Ascending aorta (tissue), 2 donors: Measurements from ENCODE around the gene SRSF4. TPM values are rescaled to one million over a fixed set of nuclear protein-coding genes. Genes with fewer than 3 reads are reported as not detected.
A peak's percentile ranks its signal among the peaks of the same experiment; 100 is the strongest.

ENCODE experiments used
- DNase-seq, 2 donors: peaks; one replicate each; pipeline ENCODE4 v3.0.0-alpha.2; 2019; ENCODE audit warnings: low spot score in 2 of 2
- H3K27ac ChIP-seq, 2 donors: fragments of 200-600 bp; sonication (generic); one replicate each; pipeline ENCODE4 v1.5.1; 2016 to 2017; ENCODE audit warnings: mild to moderate bottlenecking in 1 of 2
- H3K27me3 ChIP-seq: fragments of 200-600 bp; sonication (generic); one replicate; pipeline ENCODE4 v1.5.1; 2017
- H3K36me3 ChIP-seq, 2 donors: fragments of 200-600 bp; sonication (generic); one replicate each; pipeline ENCODE4 v1.5.1; 2016
- H3K4me1 ChIP-seq, 2 donors: fragments of 200-600 bp; sonication (generic); one replicate each; pipeline ENCODE4 v1.5.1; 2016 to 2017; ENCODE audit warnings: mild to moderate bottlenecking in 1 of 2
- H3K4me3 ChIP-seq, 2 donors: fragments of 200-600 bp; sonication (generic); one replicate each; pipeline ENCODE4 v1.5.1; 2016 to 2017; ENCODE audit warnings: mild to moderate bottlenecking in 1 of 2
- H3K9me3 ChIP-seq, 2 donors: fragments of 200-600 bp; sonication (generic); one replicate each; pipeline ENCODE4 v1.5.1; 2016
- intact Hi-C: fragments of 100-400 bp; cut with DNase I; formaldehyde crosslinking; loops from one replicate; pipeline ENCODE4 v1.15.1; 2023
- total RNA-seq: library from RNA; depleted of rRNA; stranded (reverse); fragments of >200 nt; gene quantifications from one replicate; pipeline ENCODE4 v1.1.0, GENCODE V29; 2016
- TF ChIP-seq, protein P1 (sequence below), 3 experiments: fragments of 200-600 bp in 2 of 3; fragments of 450-650 bp in 1 of 3; sonication (generic) in 2 of 3; IDR thresholded peaks; one replicate each; pipeline ENCODE4 v1.5.1; 2016 to 2019; ENCODE audit warnings: antibody characterized with exemption in 3 of 3, mild to moderate bottlenecking in 1 of 3, moderate library complexity in 1 of 3

SRSF4 gene
- total RNA-seq, 1 donor from 2014 or later = 49.1 TPM

DNA sequence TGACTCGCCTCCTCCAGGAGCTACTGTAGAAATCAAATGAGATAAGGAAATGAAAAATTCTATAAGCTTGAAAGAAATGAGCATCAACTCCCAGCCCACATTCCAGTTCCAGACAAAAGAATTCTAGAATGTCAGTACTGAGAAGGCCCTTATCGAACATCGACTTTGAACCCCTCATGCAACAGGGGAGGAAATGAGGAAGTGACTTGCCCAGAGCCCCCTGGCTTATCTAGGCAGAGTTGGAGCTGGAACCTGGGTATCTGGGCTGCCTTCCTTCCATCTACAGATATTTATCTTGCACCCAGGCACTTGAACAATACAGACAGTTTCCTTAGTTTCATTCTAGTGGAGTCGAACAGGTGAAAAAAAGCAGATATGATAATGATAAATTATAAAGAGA is 26.7 kb upstream of the SRSF4 start:
- TF ChIP-seq, protein P1, sequence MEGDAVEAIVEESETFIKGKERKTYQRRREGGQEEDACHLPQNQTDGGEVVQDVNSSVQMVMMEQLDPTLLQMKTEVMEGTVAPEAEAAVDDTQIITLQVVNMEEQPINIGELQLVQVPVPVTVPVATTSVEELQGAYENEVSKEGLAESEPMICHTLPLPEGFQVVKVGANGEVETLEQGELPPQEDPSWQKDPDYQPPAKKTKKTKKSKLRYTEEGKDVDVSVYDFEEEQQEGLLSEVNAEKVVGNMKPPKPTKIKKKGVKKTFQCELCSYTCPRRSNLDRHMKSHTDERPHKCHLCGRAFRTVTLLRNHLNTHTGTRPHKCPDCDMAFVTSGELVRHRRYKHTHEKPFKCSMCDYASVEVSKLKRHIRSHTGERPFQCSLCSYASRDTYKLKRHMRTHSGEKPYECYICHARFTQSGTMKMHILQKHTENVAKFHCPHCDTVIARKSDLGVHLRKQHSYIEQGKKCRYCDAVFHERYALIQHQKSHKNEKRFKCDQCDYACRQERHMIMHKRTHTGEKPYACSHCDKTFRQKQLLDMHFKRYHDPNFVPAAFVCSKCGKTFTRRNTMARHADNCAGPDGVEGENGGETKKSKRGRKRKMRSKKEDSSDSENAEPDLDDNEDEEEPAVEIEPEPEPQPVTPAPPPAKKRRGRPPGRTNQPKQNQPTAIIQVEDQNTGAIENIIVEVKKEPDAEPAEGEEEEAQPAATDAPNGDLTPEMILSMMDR (IDR thresholded peaks at IDR 0.05) = no peak
- no peaks in the 10 kb centered on the region for H3K9me3 ChIP-seq
- no peaks in the 10 kb centered on the region for H3K4me1 ChIP-seq
- no peaks in the 10 kb centered on the region for H3K27me3 ChIP-seq
- H3K4me3 ChIP-seq = no peak overlapping the region
- intact Hi-C loops = no loop called here
- no peak overlapping the region for H3K27ac ChIP-seq
- no peak for DNase-seq
- peaks cover 12 to 48% of the 10 kb centered on the region in 2 donors for H3K36me3 ChIP-seq

DNA sequence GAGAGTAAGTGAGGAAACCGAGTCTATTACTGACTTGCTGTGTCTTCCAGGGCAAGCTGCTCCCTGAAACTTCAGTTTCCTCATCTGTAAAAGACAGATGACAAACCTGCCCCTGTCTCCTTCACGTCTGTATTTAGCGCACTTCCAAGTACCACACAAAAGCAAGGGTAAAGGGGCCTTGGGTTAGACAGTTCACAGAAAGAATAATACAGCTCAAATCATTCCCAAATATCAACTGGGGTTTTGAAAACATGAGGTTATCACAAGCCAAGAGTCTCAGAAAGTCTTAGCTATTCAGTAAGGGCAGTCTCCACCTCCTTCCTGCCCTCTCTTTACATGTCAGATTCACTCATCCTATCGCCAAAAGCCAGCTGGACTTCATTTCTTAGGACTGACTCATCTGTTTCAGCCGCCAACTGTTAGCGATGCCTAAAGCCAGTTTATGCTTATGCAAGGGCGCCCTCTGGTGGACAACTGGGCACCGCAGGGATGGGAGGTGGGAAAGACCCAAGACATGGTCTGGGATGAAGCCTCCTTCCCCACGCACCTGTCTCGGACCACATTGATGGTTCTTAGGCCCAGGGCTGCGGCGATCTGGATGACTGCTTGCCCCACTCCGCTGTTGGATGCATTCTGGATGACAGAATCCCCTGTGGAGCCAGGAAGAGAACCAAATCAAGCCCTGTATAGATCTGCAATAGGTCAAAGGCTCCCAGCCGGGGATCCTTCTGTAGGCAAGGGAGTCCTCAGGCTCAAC is 21.1 kb upstream of the SRSF4 start:
- peak overlapping the region; percentile 90 to 91 for H3K27ac ChIP-seq
- H3K36me3 ChIP-seq = peaks cover 8 to 50% of the 10 kb centered on the region in 2 donors
- peak; percentile 81 to 98 for DNase-seq
- no peaks in the 10 kb centered on the region for H3K9me3 ChIP-seq
- H3K4me1 ChIP-seq = peaks cover 0 to 7% of the 10 kb centered on the region in 2 donors
- no peaks in the 10 kb centered on the region for H3K27me3 ChIP-seq
- TF ChIP-seq, protein P1 (IDR thresholded peaks at IDR 0.05) = peak; percentile 86 to 94 (median 89)
- H3K4me3 ChIP-seq = no peak overlapping the region
- intact Hi-C loops = loop anchor here (1.0 to 5.0 kb wide), 6 partner anchors 20 to 418 kb away; no protein-coding TSS in a partner anchor

DNA sequence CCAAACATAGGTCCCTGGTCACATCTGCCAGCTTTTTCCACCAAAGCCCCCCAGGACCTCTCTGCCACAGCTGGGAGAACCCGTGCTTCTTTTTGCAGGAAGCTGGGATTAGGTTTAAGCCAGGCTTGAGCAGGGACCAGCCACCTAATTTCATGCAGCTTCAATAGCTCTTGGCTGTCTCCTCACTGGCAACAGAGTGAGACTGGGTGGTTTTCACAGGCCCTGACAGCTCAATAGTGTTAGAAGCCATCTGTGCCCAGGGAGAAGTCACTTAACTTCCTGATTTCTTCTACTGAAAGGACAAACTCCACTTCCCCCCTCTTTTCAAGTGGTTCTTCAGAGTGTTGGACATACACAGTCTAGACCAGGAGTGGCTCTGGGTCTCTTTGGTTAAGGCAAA is 20.4 kb upstream of the SRSF4 start:
- Histone ChIP-seq H3K36me3 (peaks cover 8 to 50% of the 10 kb centered on the region in 2 donors), H3K4me1 (peaks cover 0 to 7% of the 10 kb centered on the region in 2 donors), H3K27ac (peak overlapping the region; percentile 90 to 91), H3K4me3 (no peak overlapping the region), H3K27me3 (no peaks in the 10 kb centered on the region), H3K9me3 (no peaks in the 10 kb centered on the region)
- TF ChIP-seq, protein P1 (IDR thresholded peaks at IDR 0.05) = no peak
- intact Hi-C loops = loop anchor here (1.0 to 5.0 kb wide), 6 partner anchors 20 to 417 kb away; no protein-coding TSS in a partner anchor
- DNase-seq = no peak

DNA sequence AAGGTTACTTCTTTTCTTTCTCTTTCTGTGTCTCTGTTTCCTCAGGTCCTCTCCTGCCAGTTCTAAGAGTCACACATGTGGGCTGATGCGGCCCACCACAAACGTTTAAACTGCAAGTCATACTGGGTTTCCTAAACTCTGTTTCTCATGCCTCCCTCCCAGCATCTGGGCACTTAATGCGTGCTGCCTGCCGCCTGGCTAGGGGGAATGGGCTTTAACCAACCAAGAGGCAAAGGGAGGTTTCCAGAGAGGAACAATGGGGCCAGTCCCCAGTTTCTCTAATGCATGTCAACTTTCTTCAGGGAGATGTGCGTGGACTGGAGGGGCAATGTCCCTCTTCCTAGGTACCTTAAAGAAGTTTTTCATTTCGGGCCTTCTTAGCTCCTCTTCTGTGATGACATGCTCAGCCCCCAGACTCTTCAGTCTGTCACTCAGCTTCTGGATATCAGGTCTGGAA is 19.9 kb upstream of the SRSF4 start:
- Histone ChIP-seq H3K4me3 (no peak overlapping the region), H3K9me3 (no peaks in the 10 kb centered on the region), H3K4me1 (peaks cover 0 to 7% of the 10 kb centered on the region in 2 donors), H3K36me3 (peaks cover 8 to 48% of the 10 kb centered on the region in 2 donors), H3K27me3 (no peaks in the 10 kb centered on the region), H3K27ac (peak overlapping the region; percentile 90 to 91)
- no peak for DNase-seq
- TF ChIP-seq, protein P1 (IDR thresholded peaks at IDR 0.05) = no peak
- intact Hi-C loops = loop anchor here (1.0 to 5.0 kb wide), 6 partner anchors 19 to 417 kb away; no protein-coding TSS in a partner anchor

DNA sequence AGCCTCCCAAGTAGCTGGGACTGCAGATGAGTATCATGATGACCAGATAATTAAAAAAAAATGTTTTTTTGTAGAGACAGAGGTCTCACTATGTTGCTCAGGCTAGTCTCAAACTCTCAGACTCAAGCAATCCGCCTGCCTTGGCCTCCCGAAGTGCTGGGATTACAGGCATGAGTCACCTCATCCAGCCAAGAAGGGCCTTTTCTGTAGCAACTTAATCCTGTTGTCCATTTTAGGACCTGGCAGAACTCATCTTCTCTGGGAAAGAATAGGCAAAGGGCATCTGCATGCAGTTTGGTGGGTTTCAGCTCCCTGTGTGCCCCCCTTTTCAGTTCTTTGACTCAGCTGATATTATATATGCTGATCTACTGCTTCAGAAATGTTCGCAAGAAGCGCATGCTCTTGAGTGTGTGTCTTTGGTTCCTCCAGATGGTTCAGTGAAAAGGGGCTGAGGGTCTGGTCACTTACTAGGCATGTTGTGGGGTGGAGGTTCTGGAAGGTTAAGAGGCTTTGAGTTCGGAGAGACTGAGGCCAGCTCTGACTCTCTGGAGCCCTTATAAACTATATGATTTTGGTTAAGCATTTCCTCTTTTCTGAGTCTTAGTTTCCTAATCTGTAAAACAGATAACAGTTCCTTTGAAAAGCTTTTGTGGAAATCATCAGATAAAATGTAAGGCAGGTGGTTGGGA is 19.4 kb upstream of the SRSF4 start:
- peaks cover 8 to 43% of the 10 kb centered on the region in 2 donors for H3K36me3 ChIP-seq
- H3K4me3 ChIP-seq = no peak overlapping the region
- DNase-seq = no peak
- H3K4me1 ChIP-seq = peaks cover 0 to 7% of the 10 kb centered on the region in 2 donors
- H3K27ac ChIP-seq = peak overlapping the region in 1 of 2 donors; percentile 90
- TF ChIP-seq, protein P1 (IDR thresholded peaks at IDR 0.05) = no peak
- H3K27me3 ChIP-seq = no peaks in the 10 kb centered on the region
- H3K9me3 ChIP-seq = no peaks in the 10 kb centered on the region
- intact Hi-C loops = loop anchor here (5.0 kb wide), 2 partner anchors 149 to 164 kb away; no protein-coding TSS in a partner anchor
